ENCODE data around the gene NDUFA12.
A peak's percentile ranks its signal among the peaks of the same experiment; 100 is the strongest.
"Not testable (repeated sequence)": the region's sequence is repeated elsewhere in the genome, so short reads cannot be mapped to it uniquely, and the experiment has no call there.

NDUFA12 gene

DNA sequence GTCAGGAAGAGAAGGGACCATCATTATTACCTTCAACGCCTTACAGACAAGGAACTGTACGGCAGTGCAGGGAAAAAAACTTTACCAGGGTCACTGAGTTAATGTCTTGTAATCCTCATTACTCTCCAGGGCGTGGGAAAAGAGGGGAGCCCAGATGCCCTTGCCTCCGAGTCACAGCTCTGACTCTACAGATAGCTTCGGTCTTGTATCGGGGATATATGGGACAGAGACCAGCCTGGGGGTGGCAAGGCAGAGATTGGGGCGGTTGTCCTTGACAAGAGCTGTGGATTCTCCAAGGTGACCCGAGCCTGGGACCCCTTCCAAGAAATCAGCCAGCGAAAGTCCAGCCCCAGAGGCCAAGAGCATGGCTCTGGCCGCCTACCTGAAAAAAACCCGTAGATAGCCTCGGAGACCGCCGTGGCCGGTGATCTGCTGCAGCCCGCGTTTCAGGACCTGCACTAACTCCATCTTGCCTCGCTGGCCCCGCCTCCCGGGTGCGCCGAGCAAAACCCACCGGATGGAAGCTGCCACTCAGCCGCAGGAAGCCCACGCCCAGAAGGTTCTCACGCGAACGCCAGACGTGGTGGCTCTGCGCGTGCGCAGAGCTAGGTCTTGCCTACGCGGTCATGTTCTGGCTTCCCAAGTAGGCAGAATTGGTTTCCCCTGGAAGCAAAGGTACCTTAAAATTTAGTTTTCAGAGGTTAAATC is at the start of gene NDUFA12:
Gene NDUFA12, minus strand, starts transcription at position 485 of the 708 bp plus-strand sequence. Its CDS starts 17 bp downstream, at position 468.
- FAIRE-seq = peak; percentile 97
- peak; percentile 86 for TF ChIP-seq POLR2A (IDR thresholded peaks at IDR 0.05; ENCODE audit: low read depth, low read length)
- DNase-seq (ENCODE audit: insufficient read length, low spot score) = peak; percentile 77

DNA sequence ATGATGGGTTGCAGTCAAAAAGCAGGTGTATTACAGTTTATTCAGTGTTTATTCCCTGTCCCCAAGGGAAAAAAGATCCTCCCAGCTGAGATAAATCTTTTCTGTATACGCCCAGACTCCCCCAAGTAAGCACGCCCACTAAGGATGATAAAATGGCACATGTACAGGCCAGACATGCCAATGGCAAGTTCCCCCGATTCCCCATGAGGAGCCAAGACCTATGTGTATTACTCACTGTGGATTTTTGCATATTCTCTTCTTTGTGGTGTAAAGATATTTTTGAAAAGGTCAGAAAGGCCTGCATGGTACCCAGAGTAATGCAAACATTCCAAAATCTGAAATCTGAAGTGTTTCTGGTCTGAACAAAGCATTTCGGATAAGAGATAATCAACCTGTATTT is 47.7 kb upstream of the NDUFA12 start:
- FAIRE-seq = no peak
- TF ChIP-seq POLR2A (IDR thresholded peaks at IDR 0.05; ENCODE audit: low read depth, low read length) = no peak
- DNase-seq (ENCODE audit: insufficient read length, low spot score) = no peak

DNA sequence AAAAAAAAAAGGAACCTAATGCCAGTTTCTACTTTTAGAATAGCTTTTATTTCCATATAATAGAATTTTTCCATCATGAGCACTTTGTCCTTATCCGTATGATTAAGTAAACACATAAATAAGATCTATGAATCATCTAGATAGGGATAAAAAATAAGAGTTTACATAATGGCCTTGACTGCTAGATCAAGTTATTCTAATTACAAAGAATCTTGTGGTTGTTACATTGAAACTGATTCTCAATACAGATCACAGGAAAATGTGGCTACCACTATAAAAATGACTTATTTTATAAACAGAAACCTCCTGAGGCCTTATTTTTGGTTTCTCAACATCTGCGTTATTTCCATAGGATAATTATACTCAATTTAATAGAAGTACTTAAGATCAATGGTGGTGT is 34.4 kb upstream of the NDUFA12 start:
- FAIRE-seq = no peak
- no peak for DNase-seq (ENCODE audit: insufficient read length, low spot score)
- no peak for TF ChIP-seq POLR2A (IDR thresholded peaks at IDR 0.05; ENCODE audit: low read depth, low read length)

GRCh38 chr12:95034750-95035149 is 31.3 kb upstream of the NDUFA12 start:
- TF ChIP-seq POLR2A (IDR thresholded peaks at IDR 0.05; ENCODE audit: low read depth, low read length) = no peak
- DNase-seq (ENCODE audit: insufficient read length, low spot score) (no peak), FAIRE-seq (no peak)

- no peak for TF ChIP-seq POLR2A (IDR thresholded peaks at IDR 0.05; ENCODE audit: low read depth, low read length)
- no peak for DNase-seq (ENCODE audit: insufficient read length, low spot score)
- no peak for FAIRE-seq
These were observed 19.0 kb upstream of the NDUFA12 start for GRCh38 chr12:95022477-95022876.

- no peak for TF ChIP-seq POLR2A (IDR thresholded peaks at IDR 0.05; ENCODE audit: low read depth, low read length)
- FAIRE-seq (no peak), DNase-seq (ENCODE audit: insufficient read length, low spot score) (no peak)
These were observed 14.0 kb upstream of the NDUFA12 start for GRCh38 chr12:95017482-95017881.

- DNase-seq (ENCODE audit: insufficient read length, low spot score) (no peak), FAIRE-seq (no peak)
- no peak for TF ChIP-seq POLR2A (IDR thresholded peaks at IDR 0.05; ENCODE audit: low read depth, low read length)
These were observed 12.6 kb upstream of the NDUFA12 start for GRCh38 chr12:95016120-95016519.

DNA sequence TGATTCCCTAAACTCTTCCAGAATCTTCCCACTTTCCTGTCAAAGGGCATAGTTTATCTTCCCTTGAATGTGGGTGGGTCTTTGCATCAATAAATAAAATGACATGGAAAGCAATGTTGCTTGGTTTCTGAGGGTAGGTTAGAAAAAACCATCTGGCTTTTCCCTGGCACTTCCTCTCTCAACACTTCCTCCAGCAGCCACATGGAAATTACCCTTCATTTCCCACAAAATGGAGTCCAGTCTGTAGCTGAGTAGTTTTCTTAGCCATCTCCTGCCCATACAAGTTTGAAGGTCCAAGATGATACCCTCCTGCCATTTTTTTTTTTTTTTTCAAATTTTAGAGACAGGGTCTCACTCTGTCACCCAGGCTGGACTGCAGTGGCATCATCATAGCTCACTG is 11.1 kb upstream of the NDUFA12 start:
- TF ChIP-seq POLR2A (IDR thresholded peaks at IDR 0.05; ENCODE audit: low read depth, low read length) = no peak
- no peak for DNase-seq (ENCODE audit: insufficient read length, low spot score)
- FAIRE-seq = no peak

- FAIRE-seq (no peak), DNase-seq (ENCODE audit: insufficient read length, low spot score) (no peak)
- TF ChIP-seq POLR2A (IDR thresholded peaks at IDR 0.05; ENCODE audit: low read depth, low read length) = no peak
These were observed 2.7 kb upstream of the NDUFA12 start for GRCh38 chr12:95006206-95006605.

GRCh38 chr12:95004610-95005009 is 1.1 kb upstream of the NDUFA12 start:
- no peak for DNase-seq (ENCODE audit: insufficient read length, low spot score)
- no peak for TF ChIP-seq POLR2A (IDR thresholded peaks at IDR 0.05; ENCODE audit: low read depth, low read length)
- FAIRE-seq = no peak

DNA sequence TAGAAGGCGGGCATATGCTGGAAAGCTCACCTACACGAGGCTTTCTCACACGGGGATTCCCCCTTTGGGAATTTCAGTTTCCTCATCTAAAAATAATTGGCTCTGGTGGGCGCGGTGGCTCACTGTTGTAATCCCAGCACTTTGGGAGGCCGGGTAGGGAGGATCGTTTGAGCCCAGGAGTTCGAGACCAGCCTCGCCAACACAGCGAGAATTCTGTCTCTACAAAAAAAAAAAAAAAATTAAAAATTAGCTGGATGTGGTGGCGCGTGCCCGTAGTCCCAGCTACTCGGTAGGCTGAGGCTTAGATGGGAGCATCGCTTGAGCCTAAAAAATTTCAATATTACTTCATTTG is 400 bp upstream of the NDUFA12 start:
- no peak for FAIRE-seq
- TF ChIP-seq POLR2A (IDR thresholded peaks at IDR 0.05; ENCODE audit: low read depth, low read length) = no peak

DNA sequence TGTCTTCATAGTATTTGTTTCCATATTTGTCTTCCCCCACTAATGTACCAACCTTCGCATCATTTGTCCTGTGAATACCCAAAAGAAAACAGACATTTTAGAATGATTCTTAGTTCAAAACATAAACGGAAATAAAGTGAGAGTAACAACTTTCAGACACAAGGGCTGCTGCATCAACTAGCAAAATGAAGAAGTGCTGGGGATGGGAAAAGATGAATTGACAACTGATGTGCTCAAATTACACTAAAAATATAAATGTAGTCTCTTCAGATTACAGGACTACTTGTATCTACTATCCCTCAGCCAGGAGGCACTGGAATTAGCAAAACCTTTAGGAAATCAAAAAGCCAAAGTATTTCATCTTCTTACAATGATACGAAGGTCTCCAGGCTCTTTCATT is 743 bp downstream of the NDUFA12 start:
- FAIRE-seq (peak; percentile 66), DNase-seq (ENCODE audit: insufficient read length, low spot score) (no peak)
- TF ChIP-seq POLR2A (IDR thresholded peaks at IDR 0.05; ENCODE audit: low read depth, low read length) = no peak

More for the DNA sequence above, 400 bp upstream of the NDUFA12 start:
- DNase-seq (ENCODE audit: insufficient read length, low spot score) = no peak

DNA sequence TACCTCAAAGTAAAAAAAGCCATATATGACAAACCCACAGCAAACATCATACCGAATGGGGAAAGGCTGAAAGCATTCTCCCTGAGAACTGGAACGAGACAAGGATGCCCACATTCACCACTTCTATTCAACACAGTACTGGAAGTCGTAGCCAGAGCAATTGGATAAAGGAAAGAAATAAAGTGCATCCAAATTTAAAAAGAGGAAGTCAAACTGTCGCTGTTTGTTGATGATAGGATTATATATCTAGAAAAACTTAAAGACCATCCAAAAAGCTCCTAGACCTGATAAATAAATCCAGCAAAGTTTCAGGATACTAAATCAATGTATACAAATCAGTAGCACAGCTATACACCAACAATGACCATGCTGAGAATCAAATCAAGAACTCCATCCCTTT is 5.2 kb downstream of the NDUFA12 start:
- FAIRE-seq (no peak), DNase-seq (ENCODE audit: insufficient read length, low spot score) (no peak)
- TF ChIP-seq POLR2A (IDR thresholded peaks at IDR 0.05; ENCODE audit: low read depth, low read length) = no peak

GRCh38 chr12:94997726-94998125 is 5.8 kb downstream of the NDUFA12 start:
- DNase-seq (ENCODE audit: insufficient read length, low spot score) (no peak), FAIRE-seq (no peak)
- TF ChIP-seq POLR2A (IDR thresholded peaks at IDR 0.05; ENCODE audit: low read depth, low read length) = no peak

GRCh38 chr12:94997061-94997460 is 6.4 kb downstream of the NDUFA12 start:
- no peak for FAIRE-seq
- DNase-seq (ENCODE audit: insufficient read length, low spot score) = no peak
- TF ChIP-seq POLR2A (IDR thresholded peaks at IDR 0.05; ENCODE audit: low read depth, low read length) = no peak

DNA sequence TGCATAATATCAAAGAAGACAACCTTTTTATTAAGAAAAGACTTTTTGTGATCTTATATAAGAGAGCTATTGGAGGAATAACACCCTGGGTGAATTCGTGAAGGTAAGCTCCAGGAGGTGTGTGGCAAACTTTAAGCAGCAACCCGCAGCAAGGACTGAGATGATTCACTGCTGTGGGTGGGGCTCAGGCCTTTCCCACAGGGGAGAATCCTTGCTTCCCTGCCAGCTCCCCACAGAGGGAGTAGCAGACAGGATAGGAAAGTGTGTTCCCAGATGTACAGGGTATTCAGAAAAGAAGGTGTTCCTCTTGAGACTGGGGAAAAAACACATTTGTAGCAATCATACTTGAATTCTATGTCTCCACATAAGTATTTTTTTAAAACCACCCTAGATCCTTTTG is 9.2 kb downstream of the NDUFA12 start:
- no peak for TF ChIP-seq POLR2A (IDR thresholded peaks at IDR 0.05; ENCODE audit: low read depth, low read length)
- FAIRE-seq = peak; percentile 99
- peak; percentile 71 for DNase-seq (ENCODE audit: insufficient read length, low spot score)

DNA sequence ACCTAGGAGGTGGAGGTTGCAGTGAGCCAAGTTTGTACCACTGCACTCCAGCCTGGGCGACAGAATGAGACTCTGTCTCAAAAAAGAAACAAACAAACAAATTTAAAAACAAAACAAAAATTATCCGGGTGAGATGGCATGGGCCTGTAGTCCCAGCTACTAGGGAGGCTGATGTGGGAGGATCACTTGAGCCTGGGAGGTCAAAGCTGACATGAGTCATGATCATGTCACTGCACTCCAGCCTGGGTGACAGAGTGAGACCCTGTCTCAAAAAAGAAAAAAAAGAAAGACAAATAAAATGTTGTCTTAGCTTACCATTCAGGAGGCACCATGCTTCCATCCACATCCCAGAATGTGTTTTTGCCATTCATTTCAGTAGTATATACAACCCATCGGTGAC is 9.6 kb downstream of the NDUFA12 start:
- FAIRE-seq; DNase-seq (ENCODE audit: insufficient read length, low spot score): not testable (repeated sequence)
